OCI-LY1 (cell line): ENCODE data around the gene OTOL1.

Experiments
- CTCF ChIP-seq: fragments of 200-600 bp; sonication (generic), shearing (Covaris generic); IDR thresholded peaks from 2 replicates; pipeline ENCODE4 v1.5.1; 2017; ENCODE audit warnings: mild to moderate bottlenecking, antibody characterized with exemption, low read length, moderate library complexity, mixed read lengths
- EZH2 ChIP-seq: fragments of 200-600 bp; sonication (generic), shearing (Covaris generic); IDR thresholded peaks from 2 replicates; pipeline ENCODE4 v1.8.0; 2017; ENCODE audit warnings: borderline replicate concordance, mixed run types, mild to moderate bottlenecking, antibody characterized with exemption, low read length, moderate library complexity, mixed read lengths

DNA sequence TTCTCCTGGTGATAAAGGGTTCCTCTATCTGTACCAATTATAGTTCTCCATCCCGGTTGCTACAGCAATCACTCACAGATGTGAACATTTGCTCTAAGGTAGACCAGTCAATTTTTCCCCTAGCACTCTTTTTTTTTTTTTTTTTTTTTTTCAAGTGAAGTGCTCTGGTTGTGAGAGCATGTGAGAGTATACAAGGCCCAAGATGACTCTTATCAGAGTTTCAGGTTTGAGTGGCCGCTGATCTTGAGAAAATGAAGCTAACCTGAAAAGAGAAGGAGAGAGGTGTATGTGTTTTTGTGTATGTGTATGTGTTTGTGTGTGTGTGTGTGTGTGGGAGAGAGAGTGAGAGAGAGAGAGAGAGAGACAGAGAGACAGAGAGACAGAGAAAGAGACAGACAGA lies 44.4 kb upstream of the OTOL1 start:
- TF ChIP-seq CTCF = no peak
- TF ChIP-seq EZH2 = no peak
